Measurements from ENCODE around the gene SULT4A1.

DNA sequence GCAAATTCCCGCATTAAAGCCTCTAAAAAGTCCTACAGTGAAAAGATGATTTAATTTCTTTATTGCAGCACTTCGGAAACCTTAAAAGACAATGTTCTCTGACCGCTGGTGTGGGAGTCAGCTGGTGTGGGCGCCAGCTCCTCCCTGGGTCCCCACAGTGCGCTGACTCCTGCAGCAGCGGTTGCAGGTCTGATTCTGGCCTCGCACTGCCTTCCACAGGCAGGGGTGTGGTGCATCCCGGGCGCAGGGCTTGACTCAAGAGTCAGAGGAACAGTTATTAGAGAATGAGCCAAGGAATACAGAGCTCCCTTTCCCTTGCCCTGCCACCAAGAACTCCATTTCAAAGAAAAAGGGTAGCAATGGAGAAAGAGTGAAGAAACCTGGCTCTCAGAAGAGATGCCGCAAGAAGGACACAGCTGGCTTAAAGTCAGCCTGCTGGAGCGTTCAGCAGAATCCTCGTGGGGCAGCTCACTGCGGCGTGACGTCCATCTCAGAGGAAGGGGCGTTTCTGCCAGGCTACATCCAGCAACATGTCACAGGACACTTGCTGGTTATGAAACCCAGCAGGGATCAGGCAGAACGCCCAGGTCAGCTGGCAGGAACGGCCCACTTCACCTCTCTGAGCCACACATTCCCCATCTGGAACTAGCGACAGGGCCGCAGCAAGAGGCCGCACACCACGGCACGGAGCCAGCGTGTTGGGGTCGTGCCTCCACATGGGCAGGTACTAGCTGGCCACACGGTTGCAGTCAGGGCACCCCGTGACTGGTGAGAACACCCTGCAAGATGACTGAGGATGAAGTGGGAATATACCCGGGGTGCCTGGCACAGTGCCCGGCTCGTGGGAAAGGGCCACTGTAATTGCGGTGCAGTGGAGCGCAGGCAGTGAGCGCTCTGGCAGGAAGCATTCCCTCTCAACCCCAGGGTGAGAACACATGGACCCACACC lies 32.1 kb downstream of the SULT4A1 start:
- TF ChIP-seq, protein P1, sequence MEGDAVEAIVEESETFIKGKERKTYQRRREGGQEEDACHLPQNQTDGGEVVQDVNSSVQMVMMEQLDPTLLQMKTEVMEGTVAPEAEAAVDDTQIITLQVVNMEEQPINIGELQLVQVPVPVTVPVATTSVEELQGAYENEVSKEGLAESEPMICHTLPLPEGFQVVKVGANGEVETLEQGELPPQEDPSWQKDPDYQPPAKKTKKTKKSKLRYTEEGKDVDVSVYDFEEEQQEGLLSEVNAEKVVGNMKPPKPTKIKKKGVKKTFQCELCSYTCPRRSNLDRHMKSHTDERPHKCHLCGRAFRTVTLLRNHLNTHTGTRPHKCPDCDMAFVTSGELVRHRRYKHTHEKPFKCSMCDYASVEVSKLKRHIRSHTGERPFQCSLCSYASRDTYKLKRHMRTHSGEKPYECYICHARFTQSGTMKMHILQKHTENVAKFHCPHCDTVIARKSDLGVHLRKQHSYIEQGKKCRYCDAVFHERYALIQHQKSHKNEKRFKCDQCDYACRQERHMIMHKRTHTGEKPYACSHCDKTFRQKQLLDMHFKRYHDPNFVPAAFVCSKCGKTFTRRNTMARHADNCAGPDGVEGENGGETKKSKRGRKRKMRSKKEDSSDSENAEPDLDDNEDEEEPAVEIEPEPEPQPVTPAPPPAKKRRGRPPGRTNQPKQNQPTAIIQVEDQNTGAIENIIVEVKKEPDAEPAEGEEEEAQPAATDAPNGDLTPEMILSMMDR (IDR thresholded peaks at IDR 0.05) = no peak
- no peak for TF ChIP-seq EP300 (IDR thresholded peaks at IDR 0.05)
